Measurements from ENCODE around the gene SPACA6.

The SPACA6 gene

GRCh38 chr19:51689751-51690453 lies 3.2 kb upstream of the SPACA6 start:
- Histone ChIP-seq H2AFZ (ENCODE audit: low read depth, low read length, severe bottlenecking) (no peak overlapping the region), H3K36me3 (ENCODE audit: low read length) (no peaks in the 10 kb centered on the region), H3K4me2 (ENCODE audit: low read depth, low read length, poor library complexity, severe bottlenecking) (no peak overlapping the region), H3F3A (ENCODE audit: insufficient read depth) (no peaks in the 10 kb centered on the region), H3K79me2 (ENCODE audit: insufficient read depth, low read length) (no peaks in the 10 kb centered on the region), H3K9ac (ENCODE audit: low read length) (no peak overlapping the region), H3K9me2 (replicated peaks; ENCODE audit: insufficient read depth, low read length) (no peaks in the 10 kb centered on the region), H3K27ac (ENCODE audit: low read depth, low read length) (no peak overlapping the region), H3K9me3 (ENCODE audit: insufficient read depth, low read length) (no peaks in the 10 kb centered on the region), H3K4me3 (ENCODE audit: insufficient read depth, low read length, poor library complexity, severe bottlenecking) (no peak overlapping the region), H4K20me1 (ENCODE audit: low read depth, low read length) (no peaks in the 10 kb centered on the region), H3K27me3 (ENCODE audit: low read length) (no peaks in the 10 kb centered on the region)
- TF ChIP-seq CTCF (IDR thresholded peaks at IDR 0.05; ENCODE audit: insufficient read depth, low read length, poor library complexity, severe bottlenecking) (no peak), EZH2phosphoT487 (conservative IDR thresholded peaks at IDR 0.05; ENCODE audit: low read length) (no peak)

GRCh38 chr19:51690454-51691073 lies 2.6 kb upstream of the SPACA6 start:
- Histone ChIP-seq H4K20me1 (ENCODE audit: low read depth, low read length) (no peaks in the 10 kb centered on the region), H3K9ac (ENCODE audit: low read length) (no peak overlapping the region), H3K9me2 (replicated peaks; ENCODE audit: insufficient read depth, low read length) (no peaks in the 10 kb centered on the region), H3K9me3 (ENCODE audit: insufficient read depth, low read length) (no peaks in the 10 kb centered on the region), H3K4me2 (ENCODE audit: low read depth, low read length, poor library complexity, severe bottlenecking) (no peak overlapping the region), H3K27me3 (ENCODE audit: low read length) (no peaks in the 10 kb centered on the region), H3F3A (ENCODE audit: insufficient read depth) (no peaks in the 10 kb centered on the region), H2AFZ (ENCODE audit: low read depth, low read length, severe bottlenecking) (no peak overlapping the region), H3K36me3 (ENCODE audit: low read length) (no peaks in the 10 kb centered on the region), H3K27ac (ENCODE audit: low read depth, low read length) (no peak overlapping the region), H3K4me3 (ENCODE audit: insufficient read depth, low read length, poor library complexity, severe bottlenecking) (no peak overlapping the region), H3K79me2 (ENCODE audit: insufficient read depth, low read length) (no peaks in the 10 kb centered on the region)
- no peak for TF ChIP-seq EZH2phosphoT487 (conservative IDR thresholded peaks at IDR 0.05; ENCODE audit: low read length)
- no peak for TF ChIP-seq CTCF (IDR thresholded peaks at IDR 0.05; ENCODE audit: insufficient read depth, low read length, poor library complexity, severe bottlenecking)

- no peak for TF ChIP-seq EZH2phosphoT487 (conservative IDR thresholded peaks at IDR 0.05; ENCODE audit: low read length)
- no peak for TF ChIP-seq CTCF (IDR thresholded peaks at IDR 0.05; ENCODE audit: insufficient read depth, low read length, poor library complexity, severe bottlenecking)
- no peaks in the 10 kb centered on the region for H3F3A ChIP-seq (ENCODE audit: insufficient read depth)
- no peak overlapping the region for H3K4me2 ChIP-seq (ENCODE audit: low read depth, low read length, poor library complexity, severe bottlenecking)
- no peaks in the 10 kb centered on the region for H3K36me3 ChIP-seq (ENCODE audit: low read length)
- H3K9me3 ChIP-seq (ENCODE audit: insufficient read depth, low read length), result no peaks in the 10 kb centered on the region
- no peaks in the 10 kb centered on the region for H3K27me3 ChIP-seq (ENCODE audit: low read length)
- no peak overlapping the region for H2AFZ ChIP-seq (ENCODE audit: low read depth, low read length, severe bottlenecking)
- no peaks in the 10 kb centered on the region for H4K20me1 ChIP-seq (ENCODE audit: low read depth, low read length)
- no peak overlapping the region for H3K9ac ChIP-seq (ENCODE audit: low read length)
- no peaks in the 10 kb centered on the region for H3K9me2 ChIP-seq (replicated peaks; ENCODE audit: insufficient read depth, low read length)
- no peaks in the 10 kb centered on the region for H3K79me2 ChIP-seq (ENCODE audit: insufficient read depth, low read length)
- no peak overlapping the region for H3K4me3 ChIP-seq (ENCODE audit: insufficient read depth, low read length, poor library complexity, severe bottlenecking)
- no peak overlapping the region for H3K27ac ChIP-seq (ENCODE audit: low read depth, low read length)
Observed at GRCh38 chr19:51691074-51691583, 2.0 kb upstream of the SPACA6 start.
